Vagina (tissue), 2 donors: ENCODE data around the gene CD34.

ENCODE experiments used
- POLR2A ChIP-seq, 2 donors: fragments of 450-650 bp; IDR thresholded peaks; one replicate each; pipeline ENCODE4 v1.6.1; 2017; ENCODE audit warnings: antibody characterized with exemption in 2 of 2, mild to moderate bottlenecking in 2 of 2, moderate library complexity in 2 of 2
- POLR2AphosphoS5 ChIP-seq, 2 donors: sonication (generic); formaldehyde crosslinking; IDR thresholded peaks; one replicate each; pipeline ENCODE4 v1.9.0; 2017; ENCODE audit warnings: antibody characterized with exemption in 2 of 2, mild to moderate bottlenecking in 2 of 2, low read depth in 1 of 2; ENCODE audit not compliant: insufficient read depth in 1 of 2
- TF ChIP-seq, protein P1 (sequence below), 3 experiments: fragments of 450-650 bp in 2 of 3; fragments of 200-600 bp in 1 of 3; sonication (generic) in 1 of 3; IDR thresholded peaks; one replicate each; pipeline ENCODE4 v1.5.1; 2017 to 2019; ENCODE audit warnings: antibody characterized with exemption in 3 of 3, mild to moderate bottlenecking in 2 of 3, moderate library complexity in 2 of 3

DNA sequence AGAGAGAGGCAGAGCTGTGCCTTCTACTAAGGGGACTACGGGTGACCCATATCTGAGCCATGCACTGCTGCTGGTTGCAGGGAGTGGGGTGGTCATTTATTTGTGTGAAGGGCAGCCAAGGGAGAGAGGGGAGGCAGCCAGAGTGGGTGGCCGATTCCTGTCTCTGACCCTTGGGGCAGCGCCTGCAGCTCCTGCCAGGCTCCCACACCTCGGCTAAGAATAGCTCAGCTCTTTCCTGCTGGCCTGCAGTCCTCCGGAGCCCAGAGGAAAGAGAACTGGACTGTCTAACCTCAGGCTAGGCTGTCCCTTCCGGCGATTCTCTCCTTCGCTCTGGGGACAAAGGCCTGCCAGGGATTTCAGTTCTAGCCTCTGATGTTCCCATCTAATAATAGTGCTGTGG is 11.6 kb upstream of the CD34 start:
- TF ChIP-seq, protein P1, sequence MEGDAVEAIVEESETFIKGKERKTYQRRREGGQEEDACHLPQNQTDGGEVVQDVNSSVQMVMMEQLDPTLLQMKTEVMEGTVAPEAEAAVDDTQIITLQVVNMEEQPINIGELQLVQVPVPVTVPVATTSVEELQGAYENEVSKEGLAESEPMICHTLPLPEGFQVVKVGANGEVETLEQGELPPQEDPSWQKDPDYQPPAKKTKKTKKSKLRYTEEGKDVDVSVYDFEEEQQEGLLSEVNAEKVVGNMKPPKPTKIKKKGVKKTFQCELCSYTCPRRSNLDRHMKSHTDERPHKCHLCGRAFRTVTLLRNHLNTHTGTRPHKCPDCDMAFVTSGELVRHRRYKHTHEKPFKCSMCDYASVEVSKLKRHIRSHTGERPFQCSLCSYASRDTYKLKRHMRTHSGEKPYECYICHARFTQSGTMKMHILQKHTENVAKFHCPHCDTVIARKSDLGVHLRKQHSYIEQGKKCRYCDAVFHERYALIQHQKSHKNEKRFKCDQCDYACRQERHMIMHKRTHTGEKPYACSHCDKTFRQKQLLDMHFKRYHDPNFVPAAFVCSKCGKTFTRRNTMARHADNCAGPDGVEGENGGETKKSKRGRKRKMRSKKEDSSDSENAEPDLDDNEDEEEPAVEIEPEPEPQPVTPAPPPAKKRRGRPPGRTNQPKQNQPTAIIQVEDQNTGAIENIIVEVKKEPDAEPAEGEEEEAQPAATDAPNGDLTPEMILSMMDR (IDR thresholded peaks at IDR 0.05): no peak
- TF ChIP-seq POLR2A (IDR thresholded peaks at IDR 0.05) (no peak), POLR2AphosphoS5 (IDR thresholded peaks at IDR 0.05; ENCODE audit: insufficient read depth in 1 of 2, low read depth in 1 of 2) (no peak)
